HepG2 (cell line): ENCODE results near the gene MYO3B. TPM values are rescaled to one million over a fixed set of nuclear protein-coding genes. Genes with fewer than 3 reads are reported as not detected.

Experiments used
- FOXJ3 ChIP-seq: sonication (generic); formaldehyde crosslinking; IDR thresholded peaks from 2 replicates; pipeline ENCODE4 v1.4.0; 2020; ENCODE audit warnings: missing genetic modification reagents, mild to moderate bottlenecking, borderline replicate concordance
- HDAC2 ChIP-seq: sonication (generic); formaldehyde crosslinking; IDR thresholded peaks from 2 replicates; pipeline ENCODE4 v1.4.0; 2020; ENCODE audit warnings: missing genetic modification reagents
- ISL2 ChIP-seq: sonication (generic); formaldehyde crosslinking; IDR thresholded peaks from 2 replicates; pipeline ENCODE4 v1.5.0; 2020; ENCODE audit warnings: missing genetic modification reagents
- JDP2 ChIP-seq: sonication (generic); formaldehyde crosslinking; IDR thresholded peaks from 2 replicates; pipeline ENCODE4 v1.8.1; 2022; ENCODE audit warnings: missing genetic modification reagents, borderline replicate concordance
- MZF1 ChIP-seq: sonication (generic); formaldehyde crosslinking; IDR thresholded peaks from 2 replicates; pipeline ENCODE4 v1.8.1; 2023; ENCODE audit warnings: mild to moderate bottlenecking, missing genetic modification reagents, borderline replicate concordance
- NFE2L2 ChIP-seq: fragments of 150-350 bp; IDR thresholded peaks from 2 replicates; pipeline ENCODE4 v1.6.1; 2014; ENCODE audit warnings: low read length
- POLR2G ChIP-seq: fragments of 200-400 bp; formaldehyde crosslinking; IDR thresholded peaks from 2 replicates; pipeline ENCODE4 v1.6.1; 2018; ENCODE audit warnings: mild to moderate bottlenecking, low read depth, low read length, moderate library complexity
- RXRB ChIP-seq: IDR thresholded peaks from 2 replicates; pipeline ENCODE4 v1.6.1; 2016; ENCODE audit warnings: borderline replicate concordance, missing genetic modification reagents, missing compliant biosample characterization
- ZBTB38 ChIP-seq: sonication (generic); formaldehyde crosslinking; IDR thresholded peaks from 2 replicates; pipeline ENCODE4 v1.5.1; 2020; ENCODE audit warnings: mild to moderate bottlenecking, missing genetic modification reagents
- ZBTB42 ChIP-seq: sonication (generic); formaldehyde crosslinking; IDR thresholded peaks from 2 replicates; pipeline ENCODE4 v1.5.0; 2020; ENCODE audit warnings: mild to moderate bottlenecking, missing genetic modification reagents
- ZKSCAN1 ChIP-seq: fragments of 150-350 bp; IDR thresholded peaks from 2 replicates; pipeline ENCODE4 v1.6.1; 2014; ENCODE audit warnings: low read length
- ZNF263 ChIP-seq: sonication (generic); formaldehyde crosslinking; IDR thresholded peaks from 2 replicates; pipeline ENCODE4 v1.4.0; 2020; ENCODE audit warnings: missing genetic modification reagents
- ZNF350 ChIP-seq: sonication (generic); formaldehyde crosslinking; IDR thresholded peaks from 2 replicates; pipeline ENCODE4 v1.4.0; 2020; ENCODE audit warnings: mild to moderate bottlenecking, low read depth, missing genetic modification reagents, borderline replicate concordance
- ZNF501 ChIP-seq: sonication (generic); formaldehyde crosslinking; IDR thresholded peaks from 2 replicates; pipeline ENCODE4 v1.5.1; 2020; ENCODE audit warnings: mild to moderate bottlenecking, moderate library complexity, missing genetic modification reagents
- ZNF577 ChIP-seq: sonication (generic); formaldehyde crosslinking; IDR thresholded peaks from 2 replicates; pipeline ENCODE4 v1.4.0; 2020; ENCODE audit warnings: mild to moderate bottlenecking, low read depth, missing genetic modification reagents, borderline replicate concordance
- ZNF749 ChIP-seq: sonication (generic); formaldehyde crosslinking; IDR thresholded peaks from 2 replicates; pipeline ENCODE4 v1.8.0; 2022; ENCODE audit warnings: mild to moderate bottlenecking, missing genetic modification reagents, moderate library complexity, borderline replicate concordance
- polyA plus RNA-seq, 8 experiments: library from polyadenylated mRNA; depleted of rRNA in 3 of 8; stranded (reverse) in 7 of 8; unstranded in 1 of 8; fragments of >200 nt; fragmentation: Illumina TruSeq in 4 of 8; extraction: Trizol in 4 of 8; gene quantifications; 2 replicates each; pipeline versions ENCODE4 v1.2.1 to v1.2.3, GENCODE V29; 2011 to 2016; ENCODE audit warnings: low read depth in 4 of 8, missing spikeins in 1 of 8, mixed read lengths in 1 of 8; ENCODE audit not compliant: insufficient read depth in 1 of 8
- total RNA-seq, 5 experiments: library from RNA; depleted of rRNA; stranded (reverse); fragments of >200 nt; fragmentation: Illumina TruSeq; extraction: Trizol; gene quantifications; 2 replicates each; pipeline ENCODE4 v1.2.3, GENCODE V29; 2016; ENCODE audit warnings: low read depth in 1 of 5
- TF ChIP-seq, protein P1 (sequence below): sonication (generic); formaldehyde crosslinking; IDR thresholded peaks from 2 replicates; pipeline ENCODE4 v1.4.0; 2020; ENCODE audit warnings: missing genetic modification reagents, mild to moderate bottlenecking, borderline replicate concordance
- TF ChIP-seq, protein P2 (sequence below): sonication (generic); formaldehyde crosslinking; IDR thresholded peaks from 2 replicates; pipeline ENCODE4 v1.5.0; 2020; ENCODE audit warnings: missing genetic modification reagents, mild to moderate bottlenecking, borderline replicate concordance
- TF ChIP-seq, protein P3 (sequence below): sonication (generic); formaldehyde crosslinking; IDR thresholded peaks from 2 replicates; pipeline ENCODE4 v1.5.0; 2020; ENCODE audit warnings: mild to moderate bottlenecking, missing genetic modification reagents
- TF ChIP-seq, protein P4 (sequence below): IDR thresholded peaks from 2 replicates; pipeline ENCODE4 v1.6.1; 2016; ENCODE audit warnings: mild to moderate bottlenecking, missing biosample characterization, missing genetic modification reagents
- TF ChIP-seq, protein P5 (sequence below): sonication (generic); formaldehyde crosslinking; IDR thresholded peaks from 2 replicates; pipeline ENCODE4 v1.4.0; 2020; ENCODE audit warnings: missing genetic modification reagents

Gene MYO3B
- total and polyA plus RNA-seq, 2 of the 13 experiments (the other 11 are each of a cell fraction or from before 2014, with no cell fraction given) = 0.01 TPM; not detected in 1

DNA sequence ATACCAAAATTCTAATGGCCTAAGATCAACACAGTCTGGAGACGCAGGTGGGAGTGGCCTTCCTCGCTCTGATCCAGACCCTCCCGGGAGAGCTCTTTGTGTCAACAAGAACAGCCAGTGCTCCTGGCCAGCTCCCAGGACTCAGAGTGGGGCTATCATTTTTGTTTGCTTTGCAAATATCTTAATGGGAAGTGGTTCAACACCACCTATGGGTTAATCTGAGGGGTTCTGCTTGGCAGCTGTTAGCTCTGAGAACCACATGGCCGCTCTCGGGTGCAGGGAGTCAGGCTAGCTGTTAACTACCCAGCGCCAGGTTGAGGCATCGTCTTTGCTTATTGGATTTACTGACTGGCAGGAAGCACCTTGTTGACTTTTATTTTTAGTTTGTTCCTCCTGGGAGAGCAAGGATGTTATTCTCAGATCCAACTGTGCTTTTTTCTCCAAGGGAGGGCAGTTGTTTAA lies 352.4 kb downstream of the MYO3B start (continued):
- TF ChIP-seq FOXJ3 (CRISPR knock-in tag) (peak; percentile 80; the same call in 1 of the 2 replicates), ZNF749 (CRISPR knock-in tag) (0 out of 2 replicates have a peak, but pooled peaks have one; percentile 51), ZNF577 (CRISPR knock-in tag) (no peak), POLR2G (no peak), ZBTB38 (CRISPR knock-in tag) (no peak), NFE2L2 (no peak), ZNF501 (peak; percentile 64; the same call in 1 of the 2 replicates), ZNF350 (peak; percentile 73; the same call in 1 of the 2 replicates), ZBTB42 (CRISPR knock-in tag) (no peak), ISL2 (CRISPR knock-in tag) (peak; percentile 92), RXRB (CRISPR knock-in tag) (peak; percentile 67), HDAC2 (CRISPR knock-in tag) (peak; percentile 90), ZKSCAN1 (no peak), ZNF263 (CRISPR knock-in tag) (peak; percentile 90), MZF1 (CRISPR knock-in tag) (no peak), JDP2 (CRISPR knock-in tag) (no peak)
- TF ChIP-seq, protein P1, sequence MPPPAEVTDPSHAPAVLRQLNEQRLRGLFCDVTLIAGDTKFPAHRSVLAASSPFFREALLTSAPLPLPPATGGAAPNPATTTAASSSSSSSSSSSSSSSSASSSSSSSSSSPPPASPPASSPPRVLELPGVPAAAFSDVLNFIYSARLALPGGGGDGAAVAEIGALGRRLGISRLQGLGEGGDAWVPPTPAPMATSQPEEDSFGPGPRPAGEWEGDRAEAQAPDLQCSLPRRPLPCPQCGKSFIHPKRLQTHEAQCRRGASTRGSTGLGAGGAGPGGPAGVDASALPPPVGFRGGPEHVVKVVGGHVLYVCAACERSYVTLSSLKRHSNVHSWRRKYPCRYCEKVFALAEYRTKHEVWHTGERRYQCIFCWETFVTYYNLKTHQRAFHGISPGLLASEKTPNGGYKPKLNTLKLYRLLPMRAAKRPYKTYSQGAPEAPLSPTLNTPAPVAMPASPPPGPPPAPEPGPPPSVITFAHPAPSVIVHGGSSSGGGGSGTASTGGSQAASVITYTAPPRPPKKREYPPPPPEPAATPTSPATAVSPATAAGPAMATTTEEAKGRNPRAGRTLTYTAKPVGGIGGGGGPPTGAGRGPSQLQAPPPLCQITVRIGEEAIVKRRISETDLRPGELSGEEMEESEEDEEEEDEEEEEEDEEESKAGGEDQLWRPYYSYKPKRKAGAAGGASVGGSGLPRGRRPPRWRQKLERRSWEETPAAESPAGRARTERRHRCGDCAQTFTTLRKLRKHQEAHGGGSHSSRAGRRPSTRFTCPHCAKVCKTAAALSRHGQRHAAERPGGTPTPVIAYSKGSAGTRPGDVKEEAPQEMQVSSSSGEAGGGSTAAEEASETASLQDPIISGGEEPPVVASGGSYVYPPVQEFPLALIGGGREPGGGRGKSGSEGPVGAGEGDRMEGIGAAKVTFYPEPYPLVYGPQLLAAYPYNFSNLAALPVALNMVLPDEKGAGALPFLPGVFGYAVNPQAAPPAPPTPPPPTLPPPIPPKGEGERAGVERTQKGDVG (CRISPR knock-in tag) = no peak
- TF ChIP-seq, protein P2, sequence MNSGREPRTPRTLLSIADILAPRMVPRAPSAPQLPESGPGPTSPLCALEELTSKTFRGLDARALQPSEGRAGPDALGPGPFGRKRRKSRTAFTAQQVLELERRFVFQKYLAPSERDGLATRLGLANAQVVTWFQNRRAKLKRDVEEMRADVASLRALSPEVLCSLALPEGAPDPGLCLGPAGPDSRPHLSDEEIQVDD (CRISPR knock-in tag) = no peak
- TF ChIP-seq, protein P3, sequence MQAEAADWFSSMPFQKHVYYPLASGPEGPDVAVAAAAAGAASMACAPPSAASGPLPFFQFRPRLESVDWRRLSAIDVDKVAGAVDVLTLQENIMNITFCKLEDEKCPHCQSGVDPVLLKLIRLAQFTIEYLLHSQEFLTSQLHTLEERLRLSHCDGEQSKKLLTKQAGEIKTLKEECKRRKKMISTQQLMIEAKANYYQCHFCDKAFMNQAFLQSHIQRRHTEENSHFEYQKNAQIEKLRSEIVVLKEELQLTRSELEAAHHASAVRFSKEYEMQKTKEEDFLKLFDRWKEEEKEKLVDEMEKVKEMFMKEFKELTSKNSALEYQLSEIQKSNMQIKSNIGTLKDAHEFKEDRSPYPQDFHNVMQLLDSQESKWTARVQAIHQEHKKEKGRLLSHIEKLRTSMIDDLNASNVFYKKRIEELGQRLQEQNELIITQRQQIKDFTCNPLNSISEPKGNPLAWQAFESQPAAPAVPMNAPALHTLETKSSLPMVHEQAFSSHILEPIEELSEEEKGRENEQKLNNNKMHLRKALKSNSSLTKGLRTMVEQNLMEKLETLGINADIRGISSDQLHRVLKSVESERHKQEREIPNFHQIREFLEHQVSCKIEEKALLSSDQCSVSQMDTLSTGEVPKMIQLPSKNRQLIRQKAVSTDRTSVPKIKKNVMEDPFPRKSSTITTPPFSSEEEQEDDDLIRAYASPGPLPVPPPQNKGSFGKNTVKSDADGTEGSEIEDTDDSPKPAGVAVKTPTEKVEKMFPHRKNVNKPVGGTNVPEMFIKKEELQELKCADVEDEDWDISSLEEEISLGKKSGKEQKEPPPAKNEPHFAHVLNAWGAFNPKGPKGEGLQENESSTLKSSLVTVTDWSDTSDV = no peak
- TF ChIP-seq, protein P4, sequence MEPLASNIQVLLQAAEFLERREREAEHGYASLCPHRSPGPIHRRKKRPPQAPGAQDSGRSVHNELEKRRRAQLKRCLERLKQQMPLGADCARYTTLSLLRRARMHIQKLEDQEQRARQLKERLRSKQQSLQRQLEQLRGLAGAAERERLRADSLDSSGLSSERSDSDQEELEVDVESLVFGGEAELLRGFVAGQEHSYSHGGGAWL = no peak
- TF ChIP-seq, protein P5, sequence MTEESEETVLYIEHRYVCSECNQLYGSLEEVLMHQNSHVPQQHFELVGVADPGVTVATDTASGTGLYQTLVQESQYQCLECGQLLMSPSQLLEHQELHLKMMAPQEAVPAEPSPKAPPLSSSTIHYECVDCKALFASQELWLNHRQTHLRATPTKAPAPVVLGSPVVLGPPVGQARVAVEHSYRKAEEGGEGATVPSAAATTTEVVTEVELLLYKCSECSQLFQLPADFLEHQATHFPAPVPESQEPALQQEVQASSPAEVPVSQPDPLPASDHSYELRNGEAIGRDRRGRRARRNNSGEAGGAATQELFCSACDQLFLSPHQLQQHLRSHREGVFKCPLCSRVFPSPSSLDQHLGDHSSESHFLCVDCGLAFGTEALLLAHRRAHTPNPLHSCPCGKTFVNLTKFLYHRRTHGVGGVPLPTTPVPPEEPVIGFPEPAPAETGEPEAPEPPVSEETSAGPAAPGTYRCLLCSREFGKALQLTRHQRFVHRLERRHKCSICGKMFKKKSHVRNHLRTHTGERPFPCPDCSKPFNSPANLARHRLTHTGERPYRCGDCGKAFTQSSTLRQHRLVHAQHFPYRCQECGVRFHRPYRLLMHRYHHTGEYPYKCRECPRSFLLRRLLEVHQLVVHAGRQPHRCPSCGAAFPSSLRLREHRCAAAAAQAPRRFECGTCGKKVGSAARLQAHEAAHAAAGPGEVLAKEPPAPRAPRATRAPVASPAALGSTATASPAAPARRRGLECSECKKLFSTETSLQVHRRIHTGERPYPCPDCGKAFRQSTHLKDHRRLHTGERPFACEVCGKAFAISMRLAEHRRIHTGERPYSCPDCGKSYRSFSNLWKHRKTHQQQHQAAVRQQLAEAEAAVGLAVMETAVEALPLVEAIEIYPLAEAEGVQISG (CRISPR knock-in tag) = peak; percentile 46
